Limb (tissue), 2 donors: ENCODE measurements around the gene SIK3.
"Not testable (repeated sequence)": the region's sequence is repeated elsewhere in the genome, so short reads cannot be mapped to it uniquely, and the experiment has no call there.

ENCODE experiments used
- DNase-seq, 2 donors: peaks; one replicate each; pipeline ENCODE4 v3.0.0-alpha.2; 2016; ENCODE audit errors: extremely low spot score in 2 of 2

SIK3 gene

DNA sequence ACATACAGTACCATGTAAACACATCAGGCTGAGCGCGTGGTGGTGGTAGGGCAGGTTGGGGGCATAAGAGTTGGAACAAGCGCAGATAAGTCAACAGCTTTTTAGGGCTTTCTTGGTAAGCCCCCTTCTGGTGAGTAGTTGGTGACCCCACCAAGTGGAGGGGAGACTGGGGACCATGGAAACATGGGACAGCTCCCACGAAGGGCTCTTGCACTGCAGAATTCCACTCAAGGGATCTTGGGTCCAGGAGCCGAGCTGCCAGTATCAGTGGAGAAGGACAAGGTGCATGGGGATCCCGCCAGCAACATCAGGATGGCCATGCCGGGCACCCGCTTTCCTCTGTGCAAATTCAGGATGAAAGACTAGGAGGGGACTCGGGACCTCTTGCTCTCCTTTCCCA is 254.6 kb downstream of the SIK3 start:
- peak in 1 of 2 donors; percentile 6 for DNase-seq

DNA sequence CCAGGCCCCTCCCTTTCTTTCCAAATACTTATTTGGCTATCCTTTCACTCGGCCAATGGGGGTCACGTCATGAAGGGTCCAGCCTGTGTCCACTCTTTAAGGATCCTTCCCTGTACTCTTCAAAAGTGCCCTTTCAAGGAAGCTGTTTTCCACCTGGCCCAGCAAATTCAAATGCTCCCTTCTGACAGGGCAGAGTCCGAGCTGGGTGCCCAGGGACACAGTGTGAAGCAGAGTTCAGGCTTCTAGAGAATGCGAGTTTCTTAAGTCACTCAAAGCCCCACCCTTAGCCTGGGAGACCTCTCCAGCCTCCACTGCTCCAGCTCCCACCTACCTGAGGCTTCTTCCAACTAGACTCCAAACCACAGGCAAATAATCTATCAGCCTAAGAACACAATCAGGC is 255.3 kb downstream of the SIK3 start:
- no peak for DNase-seq

DNA sequence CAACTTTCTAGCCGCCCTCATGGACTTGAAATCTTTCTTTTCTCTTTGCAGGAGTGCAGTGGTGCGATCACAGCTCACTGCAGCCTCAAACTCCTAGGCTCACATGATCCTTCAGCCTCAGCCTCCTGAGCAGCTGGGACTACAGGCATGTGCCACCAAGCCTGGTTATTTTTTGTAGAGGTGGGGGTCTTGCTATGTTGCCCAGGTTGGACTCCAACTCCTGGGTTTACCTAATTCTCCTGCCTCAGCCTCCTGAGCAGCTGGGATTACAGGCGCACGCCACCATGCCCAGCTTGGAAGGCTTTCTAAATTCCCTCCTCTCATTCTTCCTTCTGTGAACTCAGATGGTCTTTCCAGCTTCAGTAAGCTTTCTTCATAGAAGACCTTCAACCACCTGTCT is 256.1 kb downstream of the SIK3 start:
- DNase-seq, result no peak

DNA sequence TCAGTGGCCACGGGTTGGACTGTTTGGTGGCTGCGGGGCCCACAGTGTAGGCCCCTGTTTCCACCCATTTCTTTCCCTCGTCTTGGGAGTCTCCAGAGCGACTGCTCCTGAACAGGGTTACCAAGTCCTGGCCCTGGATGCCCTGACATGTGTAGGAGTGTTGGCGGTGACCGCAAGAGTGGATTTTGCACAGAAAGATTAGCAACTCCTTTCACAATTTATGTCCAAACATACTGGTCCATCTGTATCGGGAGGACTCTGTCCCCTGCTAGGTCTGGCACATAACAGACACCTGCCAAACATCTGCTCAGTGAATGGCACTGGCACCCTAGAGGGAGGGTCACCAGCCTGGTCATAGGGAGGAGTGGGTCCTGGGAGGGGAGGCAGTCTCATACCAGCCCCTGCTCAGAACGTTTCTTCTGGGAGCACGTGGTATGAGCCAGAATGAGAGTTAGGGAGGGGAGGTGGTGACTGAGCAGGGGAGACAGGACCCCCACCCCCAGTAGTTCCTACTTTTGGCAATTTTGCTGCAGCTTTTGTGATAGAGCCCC is 257.4 kb downstream of the SIK3 start:
- DNase-seq, result no peak

DNA sequence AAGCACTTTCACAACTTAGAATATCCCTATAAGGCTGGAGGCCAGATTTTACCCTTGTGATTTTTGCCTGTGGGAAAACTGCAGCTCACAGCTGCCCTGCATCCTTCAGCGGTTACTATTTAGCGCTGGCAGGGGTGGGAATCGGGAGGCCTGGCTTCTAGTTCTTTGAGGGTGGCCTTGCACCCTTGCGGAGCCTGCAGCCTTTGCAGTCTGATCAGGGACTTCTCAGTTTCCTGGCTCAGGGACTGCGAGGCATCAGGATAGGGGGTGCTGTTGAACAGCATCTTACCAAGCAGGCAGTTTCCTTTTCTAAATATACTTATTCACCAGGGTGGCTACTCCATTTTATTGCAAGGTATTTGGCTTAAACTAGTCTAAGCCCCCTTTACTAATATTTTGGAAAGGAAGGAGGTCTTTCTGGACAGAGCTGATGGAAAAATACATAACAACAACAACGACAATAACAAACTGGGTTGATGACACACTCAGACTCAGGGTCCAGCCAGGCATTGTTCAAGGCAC is 257.9 kb downstream of the SIK3 start:
- DNase-seq, result no peak

DNA sequence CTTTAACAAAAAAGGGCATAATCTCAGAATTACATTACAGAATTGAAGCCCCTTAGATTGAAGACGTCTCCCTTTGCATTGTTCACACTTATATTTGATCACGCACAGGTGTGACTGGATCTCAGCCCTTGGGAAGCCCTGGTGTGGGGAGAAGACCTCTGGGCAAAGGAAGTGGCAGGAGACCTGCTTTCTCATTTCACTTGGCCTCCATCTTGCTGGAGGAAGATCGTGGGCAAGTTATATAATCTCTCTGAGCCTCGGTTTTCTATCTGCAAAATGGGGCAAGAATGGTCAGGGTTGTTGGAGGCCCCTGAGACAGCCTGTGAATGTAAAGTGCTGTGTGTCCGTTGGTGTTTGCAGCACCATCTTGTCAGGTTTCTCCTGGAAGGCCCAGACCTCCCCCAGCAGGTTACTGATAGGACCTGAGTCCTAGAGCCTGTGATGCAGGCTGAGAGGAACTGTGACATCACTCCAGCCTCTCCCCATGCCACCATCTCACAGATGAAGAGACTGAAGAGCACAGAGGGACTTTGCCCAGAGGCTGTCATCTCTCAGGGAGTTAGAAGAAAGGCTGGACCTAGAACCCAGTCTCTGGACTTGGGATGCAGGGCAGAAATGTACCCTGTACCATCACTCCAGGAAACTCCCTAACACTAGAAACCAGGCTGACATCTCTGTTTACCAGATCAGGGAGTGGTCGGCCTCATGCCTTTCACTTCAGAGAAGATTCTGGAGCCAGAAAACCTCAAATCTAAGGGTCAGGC is 259.7 kb downstream of the SIK3 start:
- DNase-seq, result no peak

DNA sequence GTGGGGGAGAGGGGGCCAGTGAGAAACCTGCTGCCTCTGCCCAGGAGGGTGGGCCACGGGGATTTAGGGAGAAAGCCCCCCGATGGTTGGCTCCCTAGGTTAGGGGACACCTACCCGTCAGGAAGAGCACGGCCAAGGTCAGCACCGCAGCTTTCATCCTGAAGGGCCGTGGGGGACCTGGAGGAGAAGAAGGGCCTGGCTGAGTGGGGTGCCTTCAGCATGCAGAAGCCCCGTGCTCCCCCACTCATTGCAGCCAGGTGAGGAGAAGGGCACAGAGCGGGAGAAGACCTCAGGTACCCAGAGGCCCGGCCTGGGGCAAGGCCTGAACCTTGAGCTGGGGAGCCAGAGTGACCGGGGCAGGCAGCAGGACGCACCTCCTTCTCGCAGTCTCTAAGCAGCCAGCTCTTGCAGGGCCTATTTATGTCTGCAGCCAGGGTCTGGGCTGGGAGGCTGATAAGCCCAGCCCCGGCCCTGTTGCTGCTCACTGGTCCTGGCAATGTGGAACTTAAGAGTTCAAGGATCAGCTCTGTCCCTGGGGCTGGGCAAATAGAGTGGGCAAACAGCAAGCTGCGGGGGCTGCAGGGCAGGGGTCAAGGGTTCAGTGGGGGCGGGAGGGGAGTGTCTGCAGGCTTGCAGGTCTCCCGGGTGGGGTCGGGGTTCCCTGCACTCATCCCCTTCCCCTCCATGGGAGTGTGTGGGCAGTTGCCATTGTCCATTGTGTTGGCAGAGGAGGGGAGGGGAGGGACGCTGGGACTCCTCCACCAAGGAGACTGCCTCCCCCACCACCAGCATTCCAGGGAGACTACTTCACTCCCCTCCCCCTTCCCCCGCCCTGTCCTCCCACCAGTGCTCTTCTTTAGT is 260.8 kb downstream of the SIK3 start, which contains the start of gene APOA1:
Gene APOA1 (minus strand): TSS at position 392 of the 861 bp plus-strand sequence. CDS start 235 bp downstream, at position 157.
- DNase-seq, result no peak

DNA sequence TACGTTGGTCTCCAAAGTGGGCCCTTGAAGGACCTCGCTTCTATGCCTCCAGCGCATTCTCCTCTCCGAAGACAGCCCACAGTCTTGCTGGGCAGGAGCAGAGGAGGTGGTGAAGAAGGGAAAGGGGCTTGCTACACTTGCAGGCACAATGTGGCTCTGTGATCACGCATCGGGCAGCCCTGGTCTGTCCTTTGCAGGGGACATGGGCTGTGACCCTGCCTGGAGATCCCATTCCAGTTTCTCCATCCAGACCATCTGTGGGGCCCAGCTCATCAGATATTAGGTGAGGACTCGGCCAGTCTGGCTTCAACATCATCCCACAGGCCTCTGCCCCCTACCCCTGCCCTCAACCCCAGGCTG is 261.6 kb downstream of the SIK3 start:
- DNase-seq, result no peak

DNA sequence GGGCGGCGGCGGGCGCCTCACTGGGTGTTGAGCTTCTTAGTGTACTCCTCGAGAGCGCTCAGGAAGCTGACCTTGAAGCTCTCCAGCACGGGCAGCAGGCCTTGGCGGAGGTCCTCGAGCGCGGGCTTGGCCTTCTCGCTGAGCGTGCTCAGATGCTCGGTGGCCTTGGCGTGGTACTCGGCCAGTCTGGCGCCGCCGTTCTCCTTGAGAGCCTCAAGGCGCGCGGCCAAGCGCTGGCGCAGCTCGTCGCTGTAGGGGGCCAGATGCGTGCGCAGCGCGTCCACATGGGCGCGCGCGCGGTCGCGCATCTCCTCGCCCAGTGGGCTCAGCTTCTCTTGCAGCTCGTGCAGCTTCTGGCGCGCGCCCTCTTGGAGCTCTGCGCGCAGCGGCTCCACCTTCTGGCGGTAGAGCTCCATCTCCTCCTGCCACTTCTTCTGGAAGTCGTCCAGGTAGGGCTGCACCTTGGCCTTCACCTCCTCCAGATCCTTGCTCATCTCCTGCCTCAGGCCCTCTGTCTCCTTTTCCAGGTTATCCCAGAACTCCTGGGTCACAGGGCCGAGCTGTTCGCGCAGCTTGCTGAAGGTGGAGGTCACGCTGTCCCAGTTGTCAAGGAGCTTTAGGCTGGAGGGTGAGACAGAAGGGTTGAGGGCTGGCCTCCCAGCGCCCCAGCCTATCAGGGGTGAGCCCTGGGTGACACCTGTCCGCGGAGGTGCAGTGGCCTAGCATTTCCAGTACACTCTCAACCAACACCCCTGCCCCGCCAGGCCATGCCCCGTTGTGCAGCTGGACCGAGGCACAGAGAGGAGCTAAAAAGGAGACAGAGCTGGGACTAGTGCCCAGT is 262.2 kb downstream of the SIK3 start:
- peak; percentile 92 to 93 for DNase-seq

DNA sequence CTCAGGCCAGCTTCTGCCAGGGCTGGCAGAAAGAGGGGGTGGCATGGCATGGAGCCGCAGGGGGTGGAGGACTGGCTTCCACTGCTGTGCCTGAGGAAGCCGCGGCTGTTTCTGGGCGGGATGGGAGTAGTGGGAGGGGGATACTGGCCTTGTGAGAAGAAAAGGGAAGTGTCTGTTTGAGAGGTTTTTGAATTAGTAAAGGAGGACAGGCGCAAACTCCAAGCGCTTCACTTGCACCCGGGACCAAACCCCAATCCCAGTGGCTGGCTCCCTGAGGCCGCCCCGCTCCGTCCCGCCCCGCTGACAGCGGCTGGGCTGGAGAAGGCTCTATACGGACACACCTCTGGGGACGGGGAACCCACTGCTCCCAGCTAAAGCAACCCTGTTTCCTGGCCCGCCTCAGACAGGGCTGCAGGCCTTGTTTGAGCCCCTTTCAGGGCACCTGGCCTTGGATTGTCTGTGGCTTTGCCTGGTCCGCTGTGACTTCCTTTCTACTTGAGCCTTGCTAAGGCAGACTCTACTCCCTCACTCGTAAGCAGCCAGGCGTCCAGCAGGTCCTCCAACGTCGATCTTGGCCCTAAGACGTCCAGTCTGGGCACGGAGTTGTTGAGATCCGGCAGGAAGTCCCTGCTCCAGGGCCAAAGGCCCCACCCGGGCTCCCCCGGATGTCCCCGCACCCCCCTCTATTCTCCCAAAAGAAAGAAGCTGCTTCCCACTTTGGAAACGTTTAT is 263.0 kb downstream of the SIK3 start:
- no peak for DNase-seq

DNA sequence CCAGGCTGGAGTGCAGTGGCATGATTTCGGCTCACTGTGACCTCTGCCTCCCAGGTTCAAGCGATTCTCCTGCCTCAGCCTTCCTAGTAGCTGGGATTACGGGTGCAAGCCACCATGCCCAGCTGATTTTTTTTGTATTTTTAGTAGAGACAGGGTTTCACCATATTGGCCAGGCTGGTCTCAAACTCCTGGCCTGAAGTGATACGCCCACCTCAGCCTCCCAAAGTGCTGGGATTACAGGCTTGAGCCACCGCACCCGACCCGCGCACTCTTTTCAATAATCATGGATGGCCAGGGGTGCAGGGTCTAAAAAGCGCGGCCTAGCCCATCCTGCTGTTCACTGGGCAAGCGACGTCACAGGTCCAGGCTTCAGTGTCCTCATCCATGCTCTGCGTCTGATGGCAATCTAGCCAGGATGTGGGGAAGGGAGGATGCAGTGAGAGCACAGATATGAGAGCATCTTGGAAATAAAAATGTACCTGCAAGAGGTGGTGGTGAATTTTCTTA is 263.6 kb downstream of the SIK3 start:
- DNase-seq, result not testable (repeated sequence)

DNA sequence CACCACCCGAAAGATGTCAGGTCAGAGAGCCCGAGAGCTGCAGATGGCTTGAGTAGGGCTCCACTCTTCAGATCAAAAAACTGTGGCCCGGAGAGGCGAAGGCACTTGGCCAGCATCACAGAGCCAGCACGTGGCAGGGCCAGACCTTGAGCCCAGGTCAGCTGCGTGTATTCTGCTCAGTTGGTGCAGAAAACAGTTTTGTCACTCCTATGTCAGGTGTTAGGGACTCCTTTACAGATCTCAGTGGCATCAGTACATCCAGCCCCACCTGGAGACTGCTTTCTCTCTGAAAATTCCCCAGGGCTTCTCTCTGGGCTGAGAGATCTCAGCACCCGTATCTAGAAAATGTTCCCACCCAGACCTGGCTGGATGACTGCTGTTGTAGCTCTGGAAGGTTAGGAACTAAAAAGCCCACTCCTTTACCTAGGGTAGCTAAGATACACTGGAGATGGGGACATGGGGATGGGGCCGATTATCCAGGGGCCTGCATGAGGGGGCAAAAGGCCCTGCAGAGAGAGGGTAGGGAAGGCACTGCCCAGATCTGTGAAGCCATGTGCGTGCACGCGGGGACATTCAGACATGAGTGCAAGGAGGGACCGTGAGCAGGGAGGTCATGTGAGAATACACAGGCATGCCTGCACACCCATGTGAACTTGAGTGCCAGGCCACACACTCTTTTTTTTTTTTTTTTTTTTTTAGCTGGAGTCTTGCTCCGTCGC is 264.3 kb downstream of the SIK3 start:
- no peak for DNase-seq

DNA sequence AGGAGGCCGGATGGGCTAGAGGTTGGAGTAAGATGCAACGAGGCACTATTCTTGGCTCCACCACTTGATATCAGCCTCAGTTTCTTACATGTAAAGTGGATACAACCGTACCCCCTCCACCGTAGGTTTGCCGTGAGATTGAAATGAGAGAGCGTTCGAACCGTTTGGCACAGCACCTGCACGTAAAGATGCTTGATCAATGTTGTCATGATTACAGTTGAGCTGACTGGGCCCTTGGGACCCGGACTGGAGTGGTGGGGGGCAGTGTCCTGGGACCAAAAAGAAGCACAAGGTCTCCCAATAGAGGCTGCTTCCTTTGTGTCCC is 264.8 kb downstream of the SIK3 start:
- DNase-seq, result no peak

DNA sequence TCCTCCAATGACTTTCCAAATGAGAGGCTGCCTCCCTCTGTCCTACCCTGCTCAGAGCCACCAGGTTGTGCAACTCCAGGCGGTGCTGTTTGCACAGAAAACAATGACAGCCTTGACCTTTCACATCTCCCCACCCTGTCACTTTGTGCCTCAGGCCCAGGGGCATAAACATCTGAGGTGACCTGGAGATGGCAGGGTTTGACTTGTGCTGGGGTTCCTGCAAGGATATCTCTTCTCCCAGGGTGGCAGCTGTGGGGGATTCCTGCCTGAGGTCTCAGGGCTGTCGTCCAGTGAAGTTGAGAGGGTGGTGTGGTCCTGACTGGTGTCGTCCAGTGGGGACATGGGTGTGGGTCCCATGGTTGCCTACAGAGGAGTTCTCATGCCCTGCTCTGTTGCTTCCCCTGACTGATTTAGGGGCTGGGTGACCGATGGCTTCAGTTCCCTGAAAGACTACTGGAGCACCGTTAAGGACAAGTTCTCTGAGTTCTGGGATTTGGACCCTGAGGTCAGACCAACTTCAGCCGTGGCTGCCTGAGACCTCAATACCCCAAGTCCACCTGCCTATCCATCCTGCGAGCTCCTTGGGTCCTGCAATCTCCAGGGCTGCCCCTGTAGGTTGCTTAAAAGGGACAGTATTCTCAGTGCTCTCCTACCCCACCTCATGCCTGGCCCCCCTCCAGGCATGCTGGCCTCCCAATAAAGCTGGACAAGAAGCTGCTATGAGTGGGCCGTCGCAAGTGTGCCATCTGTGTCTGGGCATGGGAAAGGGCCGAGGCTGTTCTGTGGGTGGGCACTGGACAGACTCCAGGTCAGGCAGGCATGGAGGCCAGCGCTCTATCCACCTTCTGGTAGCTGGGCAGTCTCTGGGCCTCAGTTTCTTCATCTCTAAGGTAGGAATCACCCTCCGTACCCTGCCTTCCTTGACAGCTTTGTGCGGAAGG is 265.6 kb downstream of the SIK3 start:
- no peak for DNase-seq

DNA sequence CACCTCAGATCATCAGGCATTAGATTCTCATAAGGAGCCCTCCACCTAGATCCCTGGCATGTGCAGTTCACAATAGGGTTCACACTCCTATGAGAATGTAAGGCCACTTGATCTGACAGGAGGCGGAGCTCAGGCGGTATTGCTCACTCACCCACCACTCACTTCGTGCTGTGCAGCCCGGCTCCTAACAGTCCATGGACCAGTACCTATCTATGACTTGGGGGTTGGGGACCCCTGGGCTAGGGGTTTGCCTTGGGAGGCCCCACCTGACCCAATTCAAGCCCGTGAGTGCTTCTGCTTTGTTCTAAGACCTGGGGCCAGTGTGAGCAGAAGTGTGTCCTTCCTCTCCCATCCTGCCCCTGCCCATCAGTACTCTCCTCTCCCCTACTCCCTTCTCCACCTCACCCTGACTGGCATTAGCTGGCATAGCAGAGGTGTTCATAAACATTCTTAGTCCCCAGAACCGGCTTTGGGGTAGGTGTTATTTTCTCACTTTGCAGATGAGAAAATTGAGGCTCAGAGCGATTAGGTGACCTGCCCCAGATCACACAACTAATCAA is 266.4 kb downstream of the SIK3 start:
- no peak for DNase-seq

DNA sequence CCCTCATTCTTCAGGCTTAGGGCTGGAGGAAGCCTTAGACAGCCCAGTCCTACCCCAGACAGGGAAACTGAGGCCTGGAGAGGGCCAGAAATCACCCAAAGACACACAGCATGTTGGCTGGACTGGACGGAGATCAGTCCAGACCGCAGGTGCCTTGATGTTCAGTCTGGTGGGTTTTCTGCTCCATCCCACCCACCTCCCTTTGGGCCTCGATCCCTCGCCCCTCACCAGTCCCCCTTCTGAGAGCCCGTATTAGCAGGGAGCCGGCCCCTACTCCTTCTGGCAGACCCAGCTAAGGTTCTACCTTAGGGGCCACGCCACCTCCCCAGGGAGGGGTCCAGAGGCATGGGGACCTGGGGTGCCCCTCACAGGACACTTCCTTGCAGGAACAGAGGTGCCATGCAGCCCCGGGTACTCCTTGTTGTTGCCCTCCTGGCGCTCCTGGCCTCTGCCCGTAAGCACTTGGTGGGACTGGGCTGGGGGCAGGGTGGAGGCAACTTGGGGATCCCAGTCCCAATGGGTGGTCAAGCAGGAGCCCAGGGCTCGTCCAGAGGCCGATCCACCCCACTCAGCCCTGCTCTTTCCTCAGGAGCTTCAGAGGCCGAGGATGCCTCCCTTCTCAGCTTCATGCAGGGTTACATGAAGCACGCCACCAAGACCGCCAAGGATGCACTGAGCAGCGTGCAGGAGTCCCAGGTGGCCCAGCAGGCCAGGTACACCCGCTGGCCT is 267.9 kb downstream of the SIK3 start:
- DNase-seq, result no peak

DNA sequence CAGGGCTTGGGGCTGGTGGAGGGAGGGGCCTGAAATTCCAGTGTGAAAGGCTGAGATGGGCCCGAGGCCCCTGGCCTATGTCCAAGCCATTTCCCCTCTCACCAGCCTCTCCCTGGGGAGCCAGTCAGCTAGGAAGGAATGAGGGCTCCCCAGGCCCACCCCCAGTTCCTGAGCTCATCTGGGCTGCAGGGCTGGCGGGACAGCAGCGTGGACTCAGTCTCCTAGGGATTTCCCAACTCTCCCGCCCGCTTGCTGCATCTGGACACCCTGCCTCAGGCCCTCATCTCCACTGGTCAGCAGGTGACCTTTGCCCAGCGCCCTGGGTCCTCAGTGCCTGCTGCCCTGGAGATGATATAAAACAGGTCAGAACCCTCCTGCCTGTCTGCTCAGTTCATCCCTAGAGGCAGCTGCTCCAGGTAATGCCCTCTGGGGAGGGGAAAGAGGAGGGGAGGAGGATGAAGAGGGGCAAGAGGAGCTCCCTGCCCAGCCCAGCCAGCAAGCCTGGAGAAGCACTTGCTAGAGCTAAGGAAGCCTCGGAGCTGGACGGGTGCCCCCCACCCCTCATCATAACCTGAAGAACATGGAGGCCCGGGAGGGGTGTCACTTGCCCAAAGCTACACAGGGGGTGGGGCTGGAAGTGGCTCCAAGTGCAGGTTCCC is 268.6 kb downstream of the SIK3 start, which contains the start of gene APOC3:
Gene APOC3 (plus strand): TSS at position 383 of the 659 bp plus-strand sequence. CDS start 676 bp downstream, outside the sequence.
- DNase-seq, result no peak
